HG03280 (cell line): ENCODE measurements around the gene PMAIP1.
"Not testable (repeated sequence)": the region's sequence is repeated elsewhere in the genome, so short reads cannot be mapped to it uniquely, and the experiment has no call there.

ENCODE experiments used
- ATAC-seq: cut with Tn5 transposase; IDR thresholded peaks from one replicate; pipeline ENCODE4 v1.9.1; 2021; ENCODE audit warnings: mild to moderate bottlenecking, moderate library complexity; ENCODE audit not compliant: unreplicated experiment

Gene PMAIP1

GRCh38 chr18:59899298-59900221 is at the start of gene PMAIP1:
TSS of gene PMAIP1 (plus strand) at chr18:59899996. CDS start at chr18:59900178, 182 bp downstream.
- ATAC-seq: peak; percentile 71

GRCh38 chr18:59851784-59852399 is 47.9 kb upstream of the PMAIP1 start:
- no peak for ATAC-seq

- no peak for ATAC-seq
These were observed 47.2 kb upstream of the PMAIP1 start for GRCh38 chr18:59852548-59852947.

- no peak for ATAC-seq
These were observed 46.4 kb upstream of the PMAIP1 start for GRCh38 chr18:59853380-59853779.

GRCh38 chr18:59853988-59854387 is 45.8 kb upstream of the PMAIP1 start:
- ATAC-seq: not testable (repeated sequence)

DNA sequence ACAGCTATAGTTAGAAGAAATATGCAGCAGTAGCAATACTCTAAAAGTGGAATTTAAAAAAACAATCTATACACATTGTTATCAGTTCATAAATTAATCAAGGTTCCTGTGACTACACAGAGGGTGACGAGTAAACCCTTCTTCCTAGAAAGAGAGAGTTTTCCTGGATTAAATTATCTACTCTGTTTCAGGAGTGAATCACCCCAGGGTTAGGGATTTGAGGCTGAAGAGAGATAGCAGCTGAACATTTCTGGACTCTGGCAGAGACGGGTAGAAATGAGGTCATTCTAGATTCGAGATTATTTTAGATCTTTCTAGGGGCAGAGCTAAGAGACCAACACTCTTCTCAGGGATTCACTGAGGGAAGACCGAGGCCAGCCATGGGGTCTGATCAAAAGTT is 38.8 kb upstream of the PMAIP1 start:
- no peak for ATAC-seq

- no peak for ATAC-seq
These were observed 37.6 kb upstream of the PMAIP1 start for GRCh38 chr18:59861963-59862819.

DNA sequence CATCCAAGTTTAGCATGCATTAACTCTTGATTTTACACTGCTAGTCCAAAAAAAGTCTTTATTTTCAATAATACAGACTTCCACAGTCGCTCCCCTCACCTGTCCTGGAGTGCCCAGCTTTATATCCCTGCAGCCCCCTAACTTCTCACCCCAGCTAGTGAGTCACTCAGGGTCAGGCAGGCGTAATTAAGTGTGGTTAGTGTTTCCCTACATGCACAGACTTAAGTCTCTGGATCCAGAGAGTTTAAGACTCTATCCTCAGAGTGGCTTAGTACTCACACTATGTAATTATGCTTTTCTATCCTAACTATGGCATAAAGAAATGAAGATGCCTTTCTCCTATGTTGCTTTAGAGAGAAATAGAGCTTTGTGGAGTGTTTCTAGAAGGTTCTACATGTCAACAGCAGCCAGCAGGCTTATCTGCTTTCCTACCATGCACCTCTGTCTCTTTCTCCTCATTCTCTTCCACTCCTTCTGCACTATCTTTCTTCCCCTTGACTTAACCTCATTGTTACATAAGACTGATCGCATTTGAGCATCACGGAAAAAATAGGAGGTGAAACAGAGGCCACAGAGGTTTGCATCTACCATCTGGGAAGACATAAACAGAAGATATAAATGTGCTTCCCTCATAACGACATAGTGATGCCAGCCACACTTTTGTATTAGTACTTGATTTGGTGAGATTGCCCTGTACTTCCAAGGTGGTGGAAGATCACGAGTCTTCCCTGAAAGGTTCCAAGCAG is 34.4 kb upstream of the PMAIP1 start:
- no peak for ATAC-seq

DNA sequence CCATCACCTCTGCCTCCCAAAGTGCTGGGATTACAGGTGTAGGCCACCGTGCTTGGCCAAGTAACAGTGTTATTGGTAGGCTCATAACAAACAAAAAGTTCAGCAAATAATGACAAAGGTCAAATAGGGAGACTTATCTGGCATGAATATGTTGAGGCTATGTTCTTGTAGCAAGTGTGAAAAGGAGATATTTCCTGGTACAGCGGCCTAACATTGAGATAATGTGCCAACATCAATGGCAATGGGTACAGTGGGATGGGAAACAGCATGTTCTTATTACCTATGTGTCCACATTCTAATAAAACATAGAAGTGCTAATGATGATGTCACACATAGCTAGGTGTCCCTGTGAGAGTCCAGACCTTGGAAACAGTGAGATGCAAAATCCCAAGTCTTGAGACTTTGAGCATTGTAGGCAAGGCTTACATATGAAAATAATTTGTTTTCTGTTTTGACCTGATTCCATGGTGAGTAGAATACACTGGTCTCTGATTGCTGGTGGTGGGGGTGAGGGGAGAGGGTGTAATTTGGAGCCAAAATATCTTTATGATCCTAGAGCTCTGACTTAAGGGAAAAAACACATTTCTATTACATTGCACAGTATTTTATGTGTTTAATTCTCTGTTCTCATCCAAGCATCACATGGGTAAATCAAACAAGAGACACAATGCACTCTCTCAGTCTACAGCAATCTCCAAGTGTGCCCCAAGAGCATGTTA is 33.1 kb upstream of the PMAIP1 start:
- no peak for ATAC-seq

DNA sequence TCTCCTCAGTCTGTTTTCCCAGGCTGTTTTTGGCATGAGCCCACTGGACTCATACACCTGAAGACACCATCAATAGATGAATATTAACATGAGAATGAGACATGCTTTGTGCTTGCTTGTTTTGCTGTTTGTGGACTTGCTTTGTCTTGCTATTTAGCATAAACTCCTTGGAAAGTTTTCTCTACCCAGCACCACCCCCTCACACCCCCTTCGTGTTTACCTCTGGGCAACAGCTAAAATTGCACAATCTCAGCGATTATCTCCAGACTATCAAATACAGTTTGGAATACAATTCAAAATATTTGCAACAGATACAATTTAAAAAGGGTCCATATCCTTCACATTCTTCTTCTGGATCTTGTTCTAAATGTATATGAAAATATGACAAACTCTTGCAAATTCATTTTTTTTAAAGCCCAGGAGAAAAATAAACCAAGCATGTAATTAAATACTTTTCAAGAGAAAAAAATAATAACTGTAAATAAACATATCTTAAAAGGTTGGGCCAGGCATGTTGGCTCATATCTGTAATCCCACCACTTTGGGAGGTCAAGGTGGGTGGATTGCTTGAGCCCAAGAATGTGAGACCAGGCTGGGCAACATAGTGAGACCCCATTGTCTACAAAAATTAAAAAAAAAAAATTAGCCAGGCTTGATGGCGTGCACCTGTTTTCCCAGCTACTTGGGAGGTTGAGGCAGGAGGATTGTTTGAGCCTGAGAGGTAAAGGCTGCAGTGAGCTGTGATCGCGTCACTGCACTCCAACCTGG is 32.3 kb upstream of the PMAIP1 start:
- no peak for ATAC-seq

DNA sequence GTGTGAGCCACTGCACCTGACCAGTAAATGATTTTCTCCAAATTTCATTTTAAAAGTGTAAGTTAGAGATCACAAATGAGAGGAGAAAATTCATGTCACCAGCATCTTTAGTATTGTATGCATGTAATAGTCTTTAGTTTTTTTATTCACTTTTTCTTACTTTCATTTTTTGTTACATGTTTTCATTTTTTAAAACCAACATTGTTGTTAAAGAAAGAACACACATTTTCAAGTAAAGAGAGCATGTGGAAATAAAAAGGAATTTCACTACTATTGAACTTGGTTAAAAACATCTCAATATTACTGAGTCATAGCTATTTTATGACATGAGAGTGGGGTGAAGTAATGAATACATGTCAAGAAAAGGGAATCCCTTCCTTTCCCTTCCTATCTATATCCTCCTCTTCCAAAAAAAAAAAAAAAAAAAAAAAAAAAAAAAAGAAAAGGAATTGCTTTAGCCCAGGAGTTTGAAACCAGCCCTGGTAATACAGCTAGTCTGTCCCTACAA is 29.1 kb upstream of the PMAIP1 start:
- no peak for ATAC-seq

- no peak for ATAC-seq
These were observed 28.0 kb upstream of the PMAIP1 start for GRCh38 chr18:59871711-59872362.

- no peak for ATAC-seq
These were observed 26.2 kb upstream of the PMAIP1 start for GRCh38 chr18:59873641-59874040.

DNA sequence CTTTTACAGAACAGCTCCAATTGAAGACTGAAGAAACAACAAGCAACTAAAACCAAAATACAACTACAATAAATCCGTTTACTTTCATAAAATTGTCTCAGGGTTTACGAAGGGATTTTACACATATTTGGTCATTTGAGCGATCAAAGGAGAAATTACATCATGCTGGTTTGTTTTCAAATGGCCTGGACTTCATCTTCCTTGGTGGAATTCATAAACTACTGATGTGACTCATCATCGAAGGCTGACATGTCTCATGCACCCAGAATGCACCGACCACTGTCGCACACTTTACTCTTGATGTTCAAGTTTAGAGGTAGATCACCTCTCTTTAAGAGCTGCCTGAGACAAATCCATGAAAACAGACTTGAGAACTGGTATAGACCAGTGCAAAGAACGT is 25.6 kb upstream of the PMAIP1 start:
- no peak for ATAC-seq

DNA sequence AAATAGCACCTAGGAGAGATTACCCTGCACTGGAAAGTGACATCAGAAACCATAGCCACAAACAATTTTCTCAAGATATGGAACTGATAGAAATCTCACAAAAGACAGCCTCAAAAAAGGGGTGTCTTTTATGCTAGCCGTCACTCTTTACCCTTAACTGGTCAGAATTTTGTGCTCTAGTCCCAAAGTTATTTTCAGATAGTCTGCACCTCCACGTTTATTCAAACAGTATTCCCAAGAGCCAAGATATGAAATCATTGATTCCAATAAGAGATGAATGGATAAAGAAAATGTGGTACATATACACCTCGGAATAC is 23.5 kb upstream of the PMAIP1 start:
- ATAC-seq: peak; percentile 67

DNA sequence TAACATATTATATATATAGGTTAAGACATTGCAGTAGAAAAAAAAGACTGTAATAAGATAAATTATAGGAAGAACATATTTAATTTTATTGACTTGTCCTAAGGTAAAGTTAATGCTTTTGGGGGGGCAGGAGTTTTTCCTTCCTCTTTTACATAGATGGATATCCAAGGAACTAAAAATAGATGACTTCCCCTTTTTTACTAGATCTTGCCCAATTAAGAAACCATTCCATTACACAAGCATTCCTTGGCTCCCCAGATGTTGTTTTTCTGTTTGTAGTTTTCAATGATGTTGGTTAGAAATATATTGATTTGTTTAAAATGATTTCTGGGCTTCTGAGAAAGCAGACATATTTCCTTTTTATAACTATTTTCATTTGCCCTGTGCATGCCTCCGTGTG is 22.4 kb upstream of the PMAIP1 start:
- ATAC-seq: no peak

DNA sequence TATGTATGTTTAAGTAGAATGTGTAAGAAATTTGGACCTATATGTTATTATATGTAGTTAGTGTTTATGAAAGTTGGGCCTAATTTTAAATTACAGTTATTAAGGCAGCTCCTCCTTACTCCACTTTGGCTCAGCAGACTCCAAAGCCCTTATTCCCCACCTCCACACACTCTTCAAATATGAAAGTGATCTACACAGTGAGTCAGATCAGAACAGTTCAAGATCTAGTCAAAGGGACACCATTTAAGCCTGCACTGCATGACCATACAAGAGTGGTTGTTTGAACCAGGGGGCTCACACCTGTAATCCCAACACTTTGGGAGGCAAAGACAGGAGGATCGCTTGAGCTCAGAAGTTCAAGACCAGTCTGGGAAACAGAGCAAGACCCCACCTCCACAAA is 21.2 kb upstream of the PMAIP1 start:
- ATAC-seq: peak; percentile 37

GRCh38 chr18:59881728-59882656 is 17.8 kb upstream of the PMAIP1 start:
- ATAC-seq: no peak
